PC-9 (cell line): ENCODE data around the gene MYO5B. TPM values are rescaled to one million over a fixed set of nuclear protein-coding genes. Genes with fewer than 3 reads are reported as not detected.

Experiments
- BruUV-seq: library from RNA; stranded (reverse); fragments of 400-500 nt; replicated peaks from 2 replicates; lab custom pipeline; 2021; lab: Mats Ljungman, UMichigan
- CTCF ChIA-PET: fragments of 300-600 bp; sonication (Branson Sonifier 250); formaldehyde crosslinking; loops from one replicate; lab custom pipeline; 2022; ENCODE audit warnings: antibody characterized with exemption; lab: Charles Lee
- POLR2A ChIA-PET: fragments of 300-600 bp; sonication (Branson Sonifier 250); formaldehyde crosslinking; loops from one replicate; lab custom pipeline; 2022; ENCODE audit warnings: antibody characterized with exemption; ENCODE audit not compliant: unreplicated experiment; lab: Charles Lee
- DNase-seq, 2 experiments: peaks; one replicate each; pipeline versions ENCODE4 v3.0.0 to v3.0.0-alpha.2; 2015 to 2022; ENCODE audit warnings: mixed read lengths in 1 of 2
- H2AFZ ChIP-seq: fragments of 200-600 bp; sonication (generic); 2 replicates; pipeline ENCODE4 v1.8.1; 2017; ENCODE audit warnings: antibody characterized with exemption
- H3F3A ChIP-seq: fragments of 200-600 bp; sonication (generic); 2 replicates; pipeline ENCODE4 v1.8.1; 2017; ENCODE audit warnings: antibody characterized with exemption, mild to moderate bottlenecking, low read depth; ENCODE audit not compliant: insufficient read depth
- H3K27ac ChIP-seq: fragments of 200-600 bp; sonication (generic); 2 replicates; pipeline ENCODE4 v1.6.1; 2016; ENCODE audit warnings: mixed run types
- H3K27me3 ChIP-seq: fragments of 200-600 bp; sonication (generic); 2 replicates; pipeline ENCODE4 v1.6.1; 2016; ENCODE audit warnings: low read depth, mixed run types; ENCODE audit not compliant: insufficient read depth
- H3K36me3 ChIP-seq: fragments of 200-600 bp; sonication (generic); 2 replicates; pipeline ENCODE4 v1.6.1; 2016; ENCODE audit warnings: low read depth, mixed run types
- H3K4me1 ChIP-seq: fragments of 200-600 bp; sonication (generic); replicated peaks from 2 replicates; pipeline ENCODE4 v1.6.1; 2016; ENCODE audit warnings: mixed run types; ENCODE audit not compliant: insufficient read depth
- H3K4me2 ChIP-seq: fragments of 200-600 bp; sonication (generic); 2 replicates; pipeline ENCODE4 v1.6.1; 2017; ENCODE audit warnings: mixed run types
- H3K4me3 ChIP-seq: fragments of 200-600 bp; sonication (generic); 2 replicates; pipeline ENCODE4 v1.6.1; 2016; ENCODE audit warnings: mixed run types
- H3K79me2 ChIP-seq: fragments of 200-600 bp; sonication (generic); 2 replicates; pipeline ENCODE4 v1.6.1; 2017; ENCODE audit warnings: low read depth, mixed run types
- H3K9me2 ChIP-seq: fragments of 200-600 bp; sonication (generic); 2 replicates; pipeline ENCODE4 v1.8.1; 2017; ENCODE audit warnings: mild to moderate bottlenecking; ENCODE audit not compliant: insufficient read depth
- H3K9me3 ChIP-seq: fragments of 200-600 bp; sonication (generic); 2 replicates; pipeline ENCODE4 v1.8.1; 2016; ENCODE audit warnings: low read depth; ENCODE audit not compliant: insufficient read depth
- H4K20me1 ChIP-seq: fragments of 200-600 bp; sonication (generic); 2 replicates; pipeline ENCODE4 v1.8.1; 2017; ENCODE audit not compliant: insufficient read depth
- EZH2 ChIP-seq: fragments of 200-600 bp; sonication (generic); IDR thresholded peaks from 2 replicates; pipeline ENCODE4 v1.8.0; 2017; ENCODE audit warnings: antibody characterized with exemption, low read depth
- intact Hi-C: fragments of 100-400 bp; cut with micrococcal nuclease; formaldehyde crosslinking; loops from one replicate; pipeline ENCODE4 v1.10.0; 2022; ENCODE audit not compliant: unreplicated experiment
- total RNA-seq: library from RNA; stranded (reverse); gene quantifications from 2 replicates; pipeline ENCODE4 v1.2.3, GENCODE V29; 2021
- TF ChIP-seq, protein P1 (sequence below): fragments of 200-600 bp; sonication (generic); conservative IDR thresholded peaks from 2 replicates; pipeline ENCODE4 v1.6.1; 2017; ENCODE audit warnings: mixed run types, antibody characterized with exemption, mild to moderate bottlenecking, moderate library complexity

Gene MYO5B
- total RNA-seq, 1 experiment from 2014 or later: 25.4 TPM

DNA sequence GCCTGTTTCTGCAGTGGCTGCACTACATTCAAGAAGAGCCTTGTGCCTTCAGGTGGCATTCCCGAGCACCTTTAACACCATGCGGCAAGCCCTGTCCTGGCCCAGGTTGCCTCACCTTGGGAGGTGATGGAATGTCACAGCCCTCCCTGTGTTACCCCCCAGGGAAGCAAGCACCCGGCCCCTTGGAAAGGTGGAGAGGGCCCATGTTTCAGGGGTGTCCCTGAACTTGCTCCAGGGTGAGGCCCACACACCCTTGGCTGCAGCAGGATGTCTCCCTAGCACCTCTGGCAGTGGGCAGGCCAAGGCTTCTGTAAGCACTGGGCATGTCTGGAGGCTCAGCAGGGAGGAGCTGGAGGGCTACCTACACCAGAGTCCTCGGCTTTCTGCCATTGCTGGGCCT, 352.3 kb downstream of the MYO5B start:
- no peak overlapping the region for H3K4me3 ChIP-seq
- 0 out of 2 replicates have a peak, but pooled peaks cover 11% of the 10 kb centered on the region for H3K36me3 ChIP-seq
- H4K20me1 ChIP-seq: no peaks in the 10 kb centered on the region
- no peaks in the 10 kb centered on the region for H3K27me3 ChIP-seq
- H3K4me2 ChIP-seq: no peak overlapping the region
- no peaks in the 10 kb centered on the region for H3K9me3 ChIP-seq
- DNase-seq: no peak
- TF ChIP-seq EZH2: no peak
- TF ChIP-seq, protein P1, sequence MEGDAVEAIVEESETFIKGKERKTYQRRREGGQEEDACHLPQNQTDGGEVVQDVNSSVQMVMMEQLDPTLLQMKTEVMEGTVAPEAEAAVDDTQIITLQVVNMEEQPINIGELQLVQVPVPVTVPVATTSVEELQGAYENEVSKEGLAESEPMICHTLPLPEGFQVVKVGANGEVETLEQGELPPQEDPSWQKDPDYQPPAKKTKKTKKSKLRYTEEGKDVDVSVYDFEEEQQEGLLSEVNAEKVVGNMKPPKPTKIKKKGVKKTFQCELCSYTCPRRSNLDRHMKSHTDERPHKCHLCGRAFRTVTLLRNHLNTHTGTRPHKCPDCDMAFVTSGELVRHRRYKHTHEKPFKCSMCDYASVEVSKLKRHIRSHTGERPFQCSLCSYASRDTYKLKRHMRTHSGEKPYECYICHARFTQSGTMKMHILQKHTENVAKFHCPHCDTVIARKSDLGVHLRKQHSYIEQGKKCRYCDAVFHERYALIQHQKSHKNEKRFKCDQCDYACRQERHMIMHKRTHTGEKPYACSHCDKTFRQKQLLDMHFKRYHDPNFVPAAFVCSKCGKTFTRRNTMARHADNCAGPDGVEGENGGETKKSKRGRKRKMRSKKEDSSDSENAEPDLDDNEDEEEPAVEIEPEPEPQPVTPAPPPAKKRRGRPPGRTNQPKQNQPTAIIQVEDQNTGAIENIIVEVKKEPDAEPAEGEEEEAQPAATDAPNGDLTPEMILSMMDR: no peak
- no TSS peak for BruUV-seq
- H3K4me1 ChIP-seq: no peaks in the 10 kb centered on the region
- H3F3A ChIP-seq: no peaks in the 10 kb centered on the region; the same call in 1 of the 2 replicates
- H3K27ac ChIP-seq: no peak overlapping the region
- CTCF ChIA-PET: no interaction called here
- POLR2A ChIA-PET: no interaction called here
- H3K9me2 ChIP-seq: no peaks in the 10 kb centered on the region
- H2AFZ ChIP-seq: no peak overlapping the region
- H3K79me2 ChIP-seq: no peaks in the 10 kb centered on the region
- intact Hi-C loops: no loop called here

DNA sequence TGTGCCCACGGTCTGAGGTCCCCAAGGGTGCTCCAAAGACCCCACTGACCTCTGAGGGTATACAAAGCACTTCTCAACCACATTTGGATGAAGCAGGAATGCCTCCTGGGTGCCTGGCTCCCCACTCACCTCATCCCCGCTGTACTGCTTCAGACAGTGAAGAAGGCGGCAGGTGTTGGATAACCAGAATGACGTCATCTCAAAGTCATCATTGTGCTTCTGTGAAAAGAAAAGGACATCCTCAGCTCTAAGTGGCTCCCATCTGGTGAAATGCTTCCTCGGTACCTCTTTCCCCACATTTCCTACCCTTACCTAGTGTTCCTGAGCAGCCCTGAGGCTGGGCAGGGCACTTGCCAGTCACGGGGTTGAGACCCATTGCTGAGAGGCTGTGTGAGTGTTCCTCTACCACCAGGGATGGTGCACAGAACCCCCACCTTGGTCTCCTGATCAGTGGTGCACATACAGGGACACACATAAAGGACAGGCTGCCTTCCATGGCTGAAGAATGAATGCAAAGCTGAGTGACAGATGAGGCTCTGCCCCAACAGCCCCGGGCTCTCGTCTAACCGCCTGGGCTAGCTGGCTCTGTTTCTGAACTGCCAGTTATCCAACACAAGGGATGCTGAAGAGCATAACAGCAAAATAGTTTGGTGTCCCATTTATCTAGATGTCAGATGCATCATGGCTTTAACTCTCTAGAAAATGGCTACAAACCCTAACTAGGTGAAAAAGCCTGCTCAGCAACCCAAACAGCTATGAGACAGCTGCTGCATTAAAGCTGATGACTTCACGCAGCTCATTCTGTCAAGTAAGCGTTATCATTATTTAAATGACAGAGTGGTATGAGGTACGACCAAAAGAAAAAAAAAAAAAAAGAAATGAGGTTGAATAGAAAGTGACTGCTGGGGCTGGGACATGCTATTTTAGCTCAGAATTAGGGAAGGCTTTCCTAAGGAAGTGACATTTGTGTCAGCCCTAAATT, 353.4 kb downstream of the MYO5B start:
- H3K36me3 ChIP-seq: 0 out of 2 replicates have a peak, but pooled peaks cover 12% of the 10 kb centered on the region
- H3K27ac ChIP-seq: no peak overlapping the region
- no peaks in the 10 kb centered on the region for H3K9me2 ChIP-seq
- ChIA-PET POLR2A (no interaction called here), CTCF (no interaction called here)
- H2AFZ ChIP-seq: no peak overlapping the region
- H3K79me2 ChIP-seq: no peaks in the 10 kb centered on the region
- no peaks in the 10 kb centered on the region for H4K20me1 ChIP-seq
- intact Hi-C loops: no loop called here
- no peak overlapping the region for H3K4me3 ChIP-seq
- TF ChIP-seq, protein P1: no peak
- no peak for TF ChIP-seq EZH2
- no peaks in the 10 kb centered on the region for H3K9me3 ChIP-seq
- H3K4me2 ChIP-seq: no peak overlapping the region
- no peaks in the 10 kb centered on the region for H3K4me1 ChIP-seq
- no peak for DNase-seq
- no peaks in the 10 kb centered on the region for H3K27me3 ChIP-seq
- H3F3A ChIP-seq: no peaks in the 10 kb centered on the region; the same call in 1 of the 2 replicates
- BruUV-seq: no TSS peak

DNA sequence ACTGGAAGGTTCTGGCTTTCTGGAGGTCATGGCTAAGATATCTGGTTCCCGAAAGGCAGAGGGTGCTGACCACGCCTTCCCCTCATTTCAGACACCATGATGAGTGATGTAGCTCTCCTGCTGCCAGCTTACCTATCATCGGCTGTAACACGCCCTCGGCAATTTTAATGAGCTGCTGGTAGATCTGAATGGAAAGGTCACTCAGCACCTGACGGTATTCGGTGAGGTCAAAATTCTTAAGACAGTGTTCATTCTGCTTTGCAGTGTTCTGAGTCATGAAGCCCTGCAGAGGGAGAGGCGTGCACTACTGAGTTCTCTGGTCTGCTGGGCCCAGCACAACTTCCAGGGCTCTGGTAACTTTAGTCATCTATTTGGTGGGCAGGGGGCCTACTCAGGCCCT, 355.9 kb downstream of the MYO5B start:
- Histone ChIP-seq H3F3A (peaks cover 13% of the 10 kb centered on the region; the same call in 1 of the 2 replicates), H3K36me3 (0 out of 2 replicates have a peak, but pooled peaks cover 17% of the 10 kb centered on the region), H2AFZ (no peak overlapping the region), H3K27me3 (no peaks in the 10 kb centered on the region), H3K4me2 (no peak overlapping the region), H3K4me3 (no peak overlapping the region), H3K27ac (no peak overlapping the region), H4K20me1 (no peaks in the 10 kb centered on the region), H3K9me3 (peaks cover 3% of the 10 kb centered on the region; the same call in 1 of the 2 replicates), H3K4me1 (peaks cover 15% of the 10 kb centered on the region), H3K9me2 (no peaks in the 10 kb centered on the region), H3K79me2 (no peaks in the 10 kb centered on the region)
- DNase-seq: peak; percentile 42 to 72
- TF ChIP-seq EZH2: no peak
- TF ChIP-seq, protein P1: no peak
- intact Hi-C loops: no loop called here
- ChIA-PET CTCF (no interaction called here), POLR2A (interaction anchor here (0.6 kb wide), 2 partner anchors 25 to 27 kb away, joined by 8 to 13 read pairs; partner anchors contain the start of gene ACAA2)
- BruUV-seq: no TSS peak
